ENCODE measurements around the gene SLC16A5.

Gene SLC16A5

DNA sequence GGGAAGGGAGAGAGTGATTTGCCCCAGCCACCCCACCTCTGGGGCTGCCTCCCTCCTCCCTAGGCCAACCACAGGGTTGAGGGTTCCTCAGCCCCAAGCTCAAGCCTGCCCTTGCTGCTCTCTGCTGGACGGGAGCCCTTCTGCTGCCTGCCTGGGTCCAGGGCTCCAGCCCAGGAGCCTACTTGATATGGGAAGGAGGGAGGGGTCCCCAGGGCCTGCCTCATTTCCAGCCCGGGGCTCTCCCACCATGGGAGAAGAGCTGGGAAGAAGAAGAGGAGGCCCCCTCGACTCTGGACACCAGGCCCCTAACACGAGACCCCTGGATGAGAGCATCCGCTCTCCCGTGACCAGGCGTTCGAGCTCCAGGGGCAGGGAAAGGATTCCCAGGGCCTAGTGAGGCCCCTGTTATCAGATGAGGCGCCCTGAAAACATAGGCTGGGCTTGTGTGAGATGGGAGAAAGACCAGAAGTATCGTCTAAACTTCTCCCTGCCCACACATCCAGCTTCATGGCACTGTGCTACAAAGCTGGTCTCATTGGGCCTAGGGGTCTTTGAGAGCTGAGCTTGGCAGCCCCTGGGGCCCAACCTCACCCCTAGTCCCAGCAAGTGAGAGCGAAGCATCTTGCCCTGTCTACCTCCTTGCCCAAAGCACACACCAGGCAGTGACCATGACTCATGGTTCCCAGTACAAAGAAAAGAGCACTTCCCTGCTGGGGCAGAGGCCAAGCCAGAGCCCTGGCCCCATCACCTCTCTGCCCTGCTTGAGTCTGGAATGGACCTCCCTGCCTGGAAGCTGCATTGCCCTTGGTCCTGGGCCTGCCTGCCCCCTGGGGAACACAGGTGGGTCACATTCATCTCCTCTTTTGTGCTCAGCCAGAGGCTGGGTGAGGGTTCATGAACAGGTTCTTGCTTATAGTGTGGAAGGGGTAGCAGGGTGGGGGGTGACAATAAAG lies 987 bp downstream of the SLC16A5 start:
- DNase-seq: peak; percentile 22

DNA sequence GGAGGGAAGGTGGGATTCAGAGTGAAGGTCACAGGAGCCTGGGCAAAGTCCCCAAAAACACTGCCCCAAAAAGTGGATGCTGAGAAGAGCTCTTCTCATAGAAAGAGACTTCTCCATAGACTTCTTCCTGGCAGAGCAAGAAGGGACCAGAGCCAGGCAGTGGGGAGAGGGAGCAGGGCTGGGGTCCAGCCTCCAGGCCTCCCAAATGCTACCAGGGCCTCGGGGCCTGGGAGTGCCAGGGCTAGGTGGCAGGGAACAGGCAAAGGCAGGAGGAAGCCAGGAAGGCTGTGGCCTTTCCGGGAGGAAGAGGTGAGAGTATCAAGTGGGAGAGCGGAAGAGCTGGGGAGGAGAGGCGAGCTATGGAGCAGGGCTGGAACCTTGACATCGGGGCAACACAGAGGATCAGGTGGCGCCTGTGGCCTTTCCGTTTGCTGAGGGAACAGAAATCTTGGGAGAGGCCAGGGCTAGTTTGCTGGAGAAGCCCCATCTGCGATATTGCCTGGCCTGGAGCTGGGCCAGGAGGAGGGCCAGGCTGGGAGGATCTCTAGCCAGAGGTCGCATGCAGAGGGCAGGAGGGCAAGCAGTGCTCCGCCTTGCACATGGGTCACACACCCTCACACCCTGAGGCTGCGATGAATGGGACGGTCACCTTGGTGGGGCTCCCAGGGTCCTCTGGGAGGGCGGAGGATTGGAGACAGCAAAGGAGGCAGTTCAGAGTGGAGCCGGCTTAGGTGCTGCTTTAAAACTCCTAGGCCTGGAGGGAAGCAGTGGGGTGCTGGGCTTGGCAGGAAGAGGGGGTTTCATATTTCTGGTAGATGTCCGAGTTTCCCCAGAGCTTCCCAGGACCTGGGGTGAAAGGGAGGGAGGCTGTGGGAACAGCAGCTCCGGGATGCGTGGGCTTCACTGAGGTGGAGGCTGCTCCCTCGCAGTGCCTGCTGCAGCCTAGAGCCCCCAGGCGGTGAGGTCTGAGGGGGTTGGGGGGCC lies 3.4 kb downstream of the SLC16A5 start:
- DNase-seq: no peak

DNA sequence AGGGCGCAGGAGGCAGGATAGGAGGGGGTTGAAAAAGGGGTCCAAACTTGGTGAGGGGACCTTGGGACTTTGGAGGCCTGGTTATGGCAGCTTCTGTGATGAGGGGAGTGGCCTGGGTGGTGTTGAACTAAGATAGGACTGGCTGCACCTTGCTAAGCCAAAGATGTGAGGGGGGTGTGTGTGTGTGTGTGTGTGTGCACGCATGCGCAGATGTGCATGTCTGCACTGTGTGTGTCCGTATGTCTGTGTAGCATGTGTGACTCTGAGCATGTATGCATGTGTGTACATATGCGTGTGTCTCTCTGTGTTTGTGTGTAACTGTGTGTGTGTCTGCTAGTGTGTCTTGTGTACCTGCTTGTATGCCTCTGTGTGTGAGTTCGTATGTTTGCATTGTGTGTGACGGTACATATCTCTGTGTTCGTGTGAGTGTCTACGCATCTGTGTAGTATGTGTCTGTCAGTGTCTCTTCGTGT lies 4.1 kb downstream of the SLC16A5 start:
- no peak for DNase-seq

DNA sequence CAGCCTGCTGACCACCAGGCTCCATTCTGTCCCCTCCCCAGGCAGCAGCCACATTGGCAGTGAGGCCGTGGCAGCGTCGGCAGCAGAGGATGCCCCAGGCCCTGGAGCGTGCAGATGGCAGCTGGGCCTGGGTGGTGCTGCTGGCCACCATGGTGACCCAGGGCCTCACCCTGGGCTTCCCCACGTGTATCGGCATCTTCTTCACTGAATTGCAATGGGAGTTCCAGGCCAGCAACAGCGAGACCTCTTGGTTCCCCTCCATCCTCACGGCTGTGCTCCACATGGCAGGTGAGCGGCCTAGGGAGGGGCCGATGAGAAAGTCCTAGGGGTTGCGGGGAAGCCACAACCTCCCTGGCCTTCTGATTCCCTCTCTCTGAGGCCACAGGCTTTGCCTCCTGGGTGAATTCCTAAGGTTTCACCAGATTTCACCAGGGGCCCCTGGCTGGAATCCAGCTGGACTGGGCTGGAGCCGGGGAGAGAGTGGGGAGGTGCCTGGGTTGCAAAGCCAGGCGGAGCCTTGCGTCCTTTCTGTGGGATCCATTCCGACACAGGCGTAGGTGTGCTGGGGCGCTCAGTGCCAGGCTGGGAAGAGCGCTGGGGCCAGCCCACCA lies 5.9 kb downstream of the SLC16A5 start:
- no peak for DNase-seq

DNA sequence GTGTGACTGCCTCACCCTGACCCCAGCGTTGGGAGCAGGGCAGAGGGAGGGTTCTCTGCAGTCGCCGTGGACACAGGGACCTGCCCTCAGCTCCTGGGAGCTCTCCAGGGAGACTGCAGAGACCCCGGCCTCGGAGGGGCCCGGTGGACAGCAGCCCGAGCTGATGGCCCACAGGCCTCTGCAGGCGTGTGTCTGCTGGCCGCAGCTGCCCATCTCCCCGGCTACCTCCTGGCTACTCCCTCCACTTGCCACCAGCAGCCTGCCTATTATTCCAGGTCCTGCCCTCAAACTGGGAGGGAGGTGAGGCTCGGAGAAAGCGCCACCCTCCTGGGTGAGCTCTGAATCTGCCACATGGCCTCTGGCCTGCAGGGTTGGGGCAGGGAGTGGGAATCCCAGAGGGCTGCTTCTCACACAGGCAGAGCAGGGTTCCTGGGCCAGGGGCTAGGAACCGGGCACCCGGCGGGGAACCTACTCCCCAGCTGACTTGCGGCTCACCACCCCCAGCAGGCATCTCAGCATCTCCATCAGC lies 7.2 kb downstream of the SLC16A5 start:
- no peak for DNase-seq

DNA sequence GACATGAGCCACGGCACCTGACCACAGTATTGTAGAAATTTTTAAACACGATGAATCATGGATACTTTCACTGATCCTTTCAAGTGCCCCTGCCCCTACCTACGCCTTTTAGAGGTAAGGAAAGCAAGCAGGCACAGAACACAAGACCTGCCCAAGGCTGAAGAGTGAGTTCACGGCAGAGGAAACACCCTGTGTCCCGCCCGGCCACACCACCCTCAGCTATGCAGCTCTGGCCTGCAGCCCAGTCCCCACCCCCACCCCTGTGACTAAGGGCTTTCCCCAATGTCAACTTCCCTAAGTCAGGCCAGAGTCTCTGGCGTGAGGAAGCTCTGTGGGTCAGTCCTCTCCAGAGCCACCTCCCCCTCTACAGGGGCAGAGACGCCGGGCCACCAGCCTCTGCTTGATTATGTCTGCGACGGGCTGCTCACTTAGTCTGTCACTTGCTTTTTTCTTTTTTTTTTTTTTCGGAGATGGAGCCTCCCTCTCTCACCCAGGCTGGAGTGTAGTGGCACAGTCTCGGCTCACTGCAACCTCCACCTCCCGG lies 8.4 kb downstream of the SLC16A5 start:
- no peak for DNase-seq

DNA sequence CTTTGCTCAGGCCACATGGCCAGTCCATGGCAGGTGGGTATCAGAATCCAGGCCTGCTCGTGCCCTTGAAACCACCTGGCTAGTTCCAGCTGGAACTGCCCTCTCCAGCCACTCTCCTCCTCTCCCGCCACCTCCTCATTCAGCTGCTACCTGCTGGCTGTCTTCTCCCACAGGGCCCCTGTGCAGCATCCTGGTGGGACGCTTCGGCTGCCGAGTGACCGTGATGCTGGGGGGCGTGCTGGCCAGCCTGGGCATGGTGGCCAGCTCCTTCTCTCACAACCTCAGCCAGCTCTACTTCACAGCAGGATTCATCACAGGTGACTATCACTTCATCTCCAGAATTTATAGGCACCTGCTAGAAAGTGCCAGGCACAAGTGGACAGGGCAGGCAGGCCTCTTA lies 10.1 kb downstream of the SLC16A5 start:
- no peak for DNase-seq

DNA sequence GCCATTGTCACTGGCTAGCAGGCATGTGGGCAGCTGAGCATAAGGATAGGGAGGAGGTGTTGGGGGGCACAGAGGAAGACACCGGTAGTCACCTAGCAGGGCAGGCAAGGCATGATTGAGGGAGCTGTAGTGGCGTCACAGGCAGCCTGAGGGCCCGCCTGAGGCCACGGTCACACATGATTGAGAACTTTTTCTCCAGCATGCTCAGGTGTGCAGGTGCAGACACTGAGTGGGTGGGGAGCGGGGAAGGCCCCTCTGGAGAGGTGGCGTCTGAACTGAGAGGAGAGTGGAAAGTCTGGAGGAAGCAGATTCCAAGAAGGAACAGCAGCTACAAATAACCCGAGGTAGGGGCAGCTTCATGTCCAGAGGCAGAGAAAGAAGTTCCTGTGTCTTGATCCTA lies 11.1 kb downstream of the SLC16A5 start:
- no peak for DNase-seq

DNA sequence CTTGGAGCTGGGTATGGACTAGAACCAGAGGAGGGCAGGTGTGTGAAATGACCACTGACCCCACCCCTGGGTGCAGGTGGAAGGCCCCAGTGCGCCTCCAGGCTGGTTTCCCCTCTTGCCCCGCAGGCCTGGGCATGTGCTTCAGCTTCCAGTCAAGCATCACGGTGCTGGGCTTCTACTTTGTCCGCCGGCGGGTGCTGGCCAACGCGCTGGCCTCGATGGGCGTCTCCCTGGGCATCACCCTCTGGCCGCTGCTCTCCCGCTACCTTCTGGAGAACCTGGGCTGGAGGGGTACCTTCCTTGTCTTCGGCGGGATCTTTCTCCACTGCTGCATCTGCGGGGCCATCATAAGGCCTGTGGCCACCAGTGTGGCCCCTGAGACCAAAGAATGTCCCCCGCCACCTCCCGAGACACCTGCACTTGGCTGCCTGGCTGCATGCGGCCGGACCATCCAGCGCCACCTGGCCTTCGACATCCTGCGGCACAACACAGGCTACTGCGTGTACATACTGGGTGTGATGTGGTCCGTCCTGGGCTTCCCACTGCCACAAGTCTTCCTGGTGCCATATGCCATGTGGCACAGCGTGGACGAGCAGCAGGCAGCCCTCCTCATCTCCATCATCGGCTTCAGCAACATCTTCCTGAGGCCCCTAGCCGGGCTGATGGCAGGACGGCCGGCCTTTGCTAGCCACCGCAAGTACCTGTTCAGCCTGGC lies 12.3 kb downstream of the SLC16A5 start:
- no peak for DNase-seq

DNA sequence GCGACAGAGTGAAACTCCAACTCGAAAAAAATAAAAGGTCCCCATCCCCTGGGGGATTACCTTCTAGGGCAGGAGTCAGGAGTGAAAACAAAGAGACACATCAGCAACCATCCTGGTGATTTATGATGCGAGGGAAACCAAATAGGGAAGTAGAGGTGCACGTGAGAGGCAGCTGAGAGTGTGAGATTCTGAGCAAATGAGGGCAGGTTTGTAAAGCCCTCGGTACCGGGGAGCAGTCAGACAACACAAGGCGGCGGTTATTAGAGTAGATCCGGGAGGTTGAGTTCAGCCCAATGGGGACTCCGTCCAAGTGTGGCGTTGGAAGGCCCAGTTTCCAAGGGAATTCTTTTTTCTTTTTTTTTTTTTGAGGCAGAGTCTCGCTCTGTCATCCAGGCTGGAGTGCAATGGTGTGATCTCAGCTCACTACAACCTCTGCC lies 14.6 kb downstream of the SLC16A5 start:
- DNase-seq: no peak

DNA sequence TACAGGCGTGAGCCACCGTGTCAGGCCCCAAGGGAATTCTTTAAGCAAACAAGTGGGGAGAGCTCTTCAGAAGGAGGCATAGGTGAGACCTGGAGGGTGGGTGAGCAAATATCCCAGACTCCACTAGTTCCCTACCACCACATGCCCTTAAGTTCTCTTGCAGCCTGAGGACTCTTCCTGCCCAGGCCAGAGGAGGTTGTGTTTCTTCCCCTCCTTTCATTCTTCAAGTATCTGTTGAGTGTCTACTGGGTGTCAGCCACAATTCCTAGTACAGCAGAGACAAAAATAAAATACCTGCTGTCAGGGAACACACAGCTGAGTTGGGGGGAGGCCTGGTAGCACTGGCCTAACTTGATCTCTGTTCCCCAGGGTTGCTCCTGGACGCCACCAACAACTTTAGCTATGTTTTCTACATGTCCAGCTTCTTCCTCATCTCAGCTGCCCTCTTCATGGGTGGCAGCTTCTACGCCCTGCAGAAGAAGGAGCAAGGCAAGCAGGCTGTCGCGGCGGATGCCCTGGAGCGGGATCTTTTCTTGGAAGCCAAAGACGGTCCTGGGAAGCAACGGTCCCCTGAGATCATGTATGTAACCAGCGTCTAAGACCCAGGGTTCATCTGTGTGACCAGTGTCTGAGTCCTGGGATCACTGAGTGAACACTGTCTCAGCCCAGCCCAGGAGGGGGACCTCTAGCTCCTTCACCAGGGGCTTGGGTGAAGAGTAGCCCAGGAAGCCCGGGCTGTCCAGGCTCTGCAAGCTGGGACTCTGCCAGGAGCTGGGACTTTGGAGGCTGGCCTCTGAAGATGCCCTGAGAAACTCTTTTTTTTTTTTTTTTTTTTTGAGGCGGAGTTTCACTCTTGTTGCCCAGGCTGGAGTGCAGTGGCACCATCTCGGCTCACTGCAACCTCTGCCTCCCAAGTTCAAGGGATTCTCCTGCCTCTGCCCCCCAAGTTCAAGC lies 16.1 kb downstream of the SLC16A5 start:
- DNase-seq: no peak

DNA sequence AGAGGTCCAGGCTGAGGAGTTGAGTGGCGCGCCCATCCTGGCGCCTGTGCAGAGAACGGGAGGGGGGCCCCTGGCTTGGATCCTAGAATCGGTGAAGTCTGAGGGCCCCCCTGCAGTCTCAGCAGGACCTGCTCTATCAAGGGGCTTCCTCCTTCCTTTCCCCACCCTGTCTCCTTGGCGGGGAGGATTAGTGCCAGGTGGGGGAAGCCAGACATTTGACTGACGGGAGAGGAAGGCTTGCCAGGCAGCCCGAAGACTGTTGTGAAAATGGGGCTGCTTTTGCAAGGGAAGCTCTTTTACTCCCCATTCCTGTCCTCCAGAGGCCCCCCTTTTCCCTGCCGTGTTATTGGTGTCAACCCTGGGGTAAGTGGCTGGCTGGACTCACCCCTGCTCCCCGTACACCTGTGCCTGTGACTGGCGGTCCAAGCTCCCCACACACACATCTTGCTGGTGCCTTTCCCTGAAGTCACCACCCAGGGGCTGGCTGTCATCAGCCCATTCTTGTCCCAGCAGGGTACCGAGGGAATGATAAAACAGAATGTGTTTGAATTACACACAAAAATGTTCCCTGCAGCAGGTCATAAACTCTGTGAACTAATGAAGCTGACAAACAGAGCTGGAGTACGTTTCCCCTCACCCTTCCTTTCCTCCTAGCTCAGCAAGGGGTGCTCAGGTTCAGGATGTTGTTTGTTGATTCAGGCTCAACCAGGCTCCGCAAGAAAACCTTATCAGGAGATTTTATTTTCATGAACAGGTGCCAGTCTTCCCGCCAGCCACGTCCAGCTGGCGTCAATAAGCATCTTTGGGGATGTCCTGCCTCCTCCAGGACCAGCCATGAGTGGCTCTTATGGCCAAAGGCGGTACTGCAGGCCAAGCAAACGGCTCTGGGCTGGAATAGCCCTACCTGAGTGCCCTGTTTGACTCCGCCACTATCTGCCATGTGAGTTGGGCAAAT lies 17.6 kb downstream of the SLC16A5 start:
- DNase-seq: peak; percentile 50

DNA sequence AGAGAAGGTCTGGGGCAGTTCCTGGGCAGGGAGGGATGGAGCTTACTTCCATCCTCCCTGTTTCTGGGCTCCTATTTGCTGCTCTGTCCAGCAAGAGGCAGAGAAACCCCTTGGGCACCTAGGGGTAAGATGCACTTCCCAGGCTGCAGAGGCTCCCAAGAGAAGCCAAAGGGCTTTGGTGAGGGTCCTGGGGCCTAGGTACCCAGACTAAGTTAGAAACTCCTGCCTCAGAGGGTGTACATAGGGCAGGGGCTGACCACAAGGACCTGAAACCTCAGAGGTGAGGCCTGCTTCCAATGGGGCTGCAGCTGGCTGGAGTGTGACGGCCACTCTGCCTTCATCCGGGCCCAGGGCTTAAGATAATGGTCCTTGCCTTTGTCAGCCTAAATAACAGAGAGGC lies 20.4 kb downstream of the SLC16A5 start:
- no peak for DNase-seq

DNA sequence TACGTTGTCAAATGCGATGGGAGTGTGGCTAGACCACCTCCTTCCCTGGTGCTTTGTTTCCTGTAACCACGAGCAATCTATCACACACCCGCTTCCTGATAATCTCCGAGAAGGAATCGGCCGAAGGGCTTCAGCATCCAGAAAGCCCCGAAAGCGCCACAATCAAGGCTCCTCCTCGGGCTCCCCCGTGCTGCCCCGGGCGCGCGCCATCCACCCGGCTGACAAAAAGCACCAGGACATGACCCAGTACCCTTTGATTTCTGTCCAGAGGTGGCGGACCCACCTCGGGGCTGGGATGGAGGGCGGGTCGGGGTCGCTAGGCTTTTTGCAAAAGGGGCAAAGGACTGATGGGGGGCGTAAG lies 21.3 kb downstream of the SLC16A5 start:
- no peak for DNase-seq

DNA sequence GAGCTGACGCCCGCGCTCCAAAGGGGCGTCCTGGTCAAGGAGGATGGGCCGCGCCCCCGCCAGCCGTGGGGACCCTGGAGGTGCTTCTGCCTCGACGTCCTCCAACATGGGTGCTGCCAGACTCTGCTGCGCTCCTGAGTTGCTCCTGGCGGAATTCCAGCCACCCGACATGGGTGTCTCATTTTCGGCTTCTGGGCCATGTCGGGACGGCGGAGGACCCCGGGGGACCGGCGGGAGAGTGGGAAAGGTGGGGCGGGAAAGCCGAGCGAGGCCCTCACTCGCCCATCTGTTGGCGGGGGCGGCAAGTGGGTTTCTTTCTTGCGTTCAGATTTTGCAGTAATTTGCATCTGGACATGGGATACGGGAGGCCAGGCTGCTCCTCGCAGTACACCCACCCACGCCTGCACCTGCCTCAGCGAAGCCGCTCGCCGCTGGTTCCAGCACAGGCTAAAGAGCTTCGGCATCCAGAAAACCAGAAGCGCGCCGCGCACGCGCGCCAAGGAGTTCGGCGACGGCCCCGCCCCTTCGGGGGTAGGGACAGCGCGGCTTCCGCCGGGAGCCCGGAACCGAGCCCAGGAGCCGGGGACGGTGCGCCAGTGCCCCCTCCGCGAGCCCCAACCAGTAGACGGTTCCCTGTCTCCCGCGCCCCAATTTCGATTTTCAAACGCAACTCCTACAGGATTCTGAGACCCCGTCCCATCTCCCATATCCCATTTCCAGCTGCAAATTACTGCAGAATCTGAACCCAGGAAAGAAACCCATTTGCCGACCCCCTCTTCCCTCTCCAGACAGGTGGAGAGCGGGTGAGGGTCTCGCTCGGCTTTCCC lies 21.9 kb downstream of the SLC16A5 start, which contains the start of gene ARMC7:
TSS of gene ARMC7 (plus strand) at position 563 of the 827 bp plus-strand sequence. CDS start 320 bp downstream, outside the sequence.
- peak; percentile 96 for DNase-seq

DNA sequence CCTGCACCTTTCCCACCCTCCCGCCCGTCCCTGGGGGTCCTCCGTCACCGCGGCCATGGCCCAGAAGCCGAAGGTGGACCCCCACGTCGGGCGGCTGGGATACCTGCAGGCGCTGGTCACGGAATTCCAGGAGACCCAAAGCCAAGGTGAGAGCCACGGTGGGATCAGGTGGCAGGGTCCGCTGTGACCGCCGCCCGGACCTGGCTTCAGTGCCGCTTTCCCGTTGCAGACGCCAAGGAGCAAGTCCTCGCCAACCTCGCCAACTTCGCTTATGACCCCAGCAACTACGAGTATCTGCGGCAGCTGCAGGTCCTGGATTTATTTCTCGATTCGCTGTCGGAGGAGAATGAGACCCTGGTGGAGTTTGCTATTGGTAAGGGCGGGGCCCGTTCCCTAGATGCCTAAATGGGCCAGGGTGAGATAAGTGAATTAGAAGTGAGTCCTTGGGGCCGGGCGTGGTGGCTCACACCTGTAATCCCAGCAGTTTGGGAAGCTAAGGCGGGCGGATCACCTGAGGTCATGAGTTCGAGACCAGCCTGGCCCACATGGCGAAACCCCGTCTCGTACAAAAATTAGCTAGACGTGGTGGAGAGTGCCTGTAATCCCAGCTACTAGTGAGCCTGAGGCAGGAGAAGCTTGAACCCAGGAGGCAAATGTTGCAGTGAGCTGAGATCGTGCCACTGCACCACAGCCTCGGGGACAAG lies 22.6 kb downstream of the SLC16A5 start:
- DNase-seq: no peak

DNA sequence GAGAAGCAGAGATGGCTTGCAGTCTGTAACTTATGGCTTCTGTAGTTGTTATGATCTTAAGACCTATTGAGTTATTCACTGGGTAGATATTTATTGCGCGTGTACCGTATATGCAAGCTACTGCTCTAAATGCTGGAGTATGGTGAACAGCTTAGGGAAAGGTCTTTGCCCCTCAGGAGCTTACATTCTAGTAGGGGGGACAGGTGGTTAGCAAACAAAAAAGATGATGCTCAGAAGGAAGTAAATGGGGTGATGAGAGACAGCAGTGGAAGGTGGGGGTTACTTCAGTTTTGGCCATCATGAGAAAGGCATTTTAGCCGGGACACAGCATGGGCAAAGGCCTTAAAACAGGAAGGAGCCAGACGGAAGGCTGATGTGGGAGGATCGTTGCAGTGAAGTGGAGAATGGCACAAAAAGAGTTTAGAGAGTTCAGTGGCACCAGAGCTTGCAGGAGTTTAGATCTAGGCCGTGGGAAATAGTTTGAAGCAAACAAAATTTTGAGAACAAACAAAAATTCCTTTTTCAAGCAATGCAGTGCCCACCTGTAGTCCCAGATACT lies 24.1 kb downstream of the SLC16A5 start:
- no peak for DNase-seq
